ENCODE data around the gene CCDC9B.

CCDC9B gene

GRCh38 chr15:40357723-40358470 is 17.2 kb upstream of the CCDC9B start, which contains the start of gene DISP2:
TSS of gene DISP2 (plus strand) at chr15:40358219. CDS start at chr15:40358322, 103 bp downstream.
- H3K27ac ChIP-seq (ENCODE audit: low read length): no peak within 1 kb of the TSS
- H3K4me2 ChIP-seq (ENCODE audit: low read depth, low read length): peak within 1 kb of the TSS; percentile 100
- H3F3A ChIP-seq (ENCODE audit: insufficient read depth, low read length): peaks cover 2% of the 10 kb centered on the region; the same call in 1 of the 2 replicates
- H2AFZ ChIP-seq (ENCODE audit: low read length): peak within 1 kb of the TSS; percentile 90
- H3K4me1 ChIP-seq (ENCODE audit: low read length): 0 out of 2 replicates have a peak, but pooled peaks cover 5% of the 10 kb centered on the region
- H3K4me3 ChIP-seq (ENCODE audit: low read length): peak within 1 kb of the TSS; percentile 74
- H3K9me3 ChIP-seq (replicated peaks; ENCODE audit: insufficient read depth, low read length): no peaks in the 10 kb centered on the region
- no peaks in the 10 kb centered on the region for H3K36me3 ChIP-seq (replicated peaks; ENCODE audit: insufficient read depth, low read length)
- no peaks in the 10 kb centered on the region for H4K20me1 ChIP-seq (ENCODE audit: insufficient read depth, low read length)
- H3K9ac ChIP-seq (ENCODE audit: low read length): no peak within 1 kb of the TSS
- H3K27me3 ChIP-seq (replicated peaks; ENCODE audit: insufficient read depth, low read length): peaks cover 4% of the 10 kb centered on the region; the same call in 1 of the 2 replicates
- no peaks in the 10 kb centered on the region for H3K79me2 ChIP-seq (ENCODE audit: low read length)
- H3K9me2 ChIP-seq (replicated peaks; ENCODE audit: insufficient read depth, low read length): no peaks in the 10 kb centered on the region
- DNase-seq: peak; percentile 89
- TF ChIP-seq EZH2phosphoT487 (IDR thresholded peaks at IDR 0.05; ENCODE audit: low read length) (no peak), CTCF (IDR thresholded peaks at IDR 0.05; ENCODE audit: low read length) (no peak), EZH2 (optimal IDR thresholded peaks at IDR 0.05; ENCODE audit: low read depth, low read length) (no peak)

- Histone ChIP-seq H3K9me3 (replicated peaks; ENCODE audit: insufficient read depth, low read length) (no peaks in the 10 kb centered on the region), H3F3A (ENCODE audit: insufficient read depth, low read length) (peaks cover 2% of the 10 kb centered on the region; the same call in 1 of the 2 replicates), H3K36me3 (replicated peaks; ENCODE audit: insufficient read depth, low read length) (no peaks in the 10 kb centered on the region), H3K4me1 (ENCODE audit: low read length) (0 out of 2 replicates have a peak, but pooled peaks cover 5% of the 10 kb centered on the region), H3K9me2 (replicated peaks; ENCODE audit: insufficient read depth, low read length) (no peaks in the 10 kb centered on the region), H3K4me2 (ENCODE audit: low read depth, low read length) (peak overlapping the region; percentile 100; the same call in 1 of the 2 replicates), H3K9ac (ENCODE audit: low read length) (no peak overlapping the region), H3K4me3 (ENCODE audit: low read length) (0 out of 2 replicates have a peak overlapping the region, but pooled peaks have one; percentile 74), H3K27me3 (replicated peaks; ENCODE audit: insufficient read depth, low read length) (peaks cover 4% of the 10 kb centered on the region; the same call in 1 of the 2 replicates), H2AFZ (ENCODE audit: low read length) (no peak overlapping the region), H4K20me1 (ENCODE audit: insufficient read depth, low read length) (no peaks in the 10 kb centered on the region), H3K27ac (ENCODE audit: low read length) (no peak overlapping the region), H3K79me2 (ENCODE audit: low read length) (no peaks in the 10 kb centered on the region)
- TF ChIP-seq EZH2phosphoT487 (IDR thresholded peaks at IDR 0.05; ENCODE audit: low read length) (no peak), EZH2 (optimal IDR thresholded peaks at IDR 0.05; ENCODE audit: low read depth, low read length) (no peak), CTCF (IDR thresholded peaks at IDR 0.05; ENCODE audit: low read length) (no peak)
- DNase-seq: no peak
These were observed 16.5 kb upstream of the CCDC9B start for GRCh38 chr15:40357246-40357645.

DNA sequence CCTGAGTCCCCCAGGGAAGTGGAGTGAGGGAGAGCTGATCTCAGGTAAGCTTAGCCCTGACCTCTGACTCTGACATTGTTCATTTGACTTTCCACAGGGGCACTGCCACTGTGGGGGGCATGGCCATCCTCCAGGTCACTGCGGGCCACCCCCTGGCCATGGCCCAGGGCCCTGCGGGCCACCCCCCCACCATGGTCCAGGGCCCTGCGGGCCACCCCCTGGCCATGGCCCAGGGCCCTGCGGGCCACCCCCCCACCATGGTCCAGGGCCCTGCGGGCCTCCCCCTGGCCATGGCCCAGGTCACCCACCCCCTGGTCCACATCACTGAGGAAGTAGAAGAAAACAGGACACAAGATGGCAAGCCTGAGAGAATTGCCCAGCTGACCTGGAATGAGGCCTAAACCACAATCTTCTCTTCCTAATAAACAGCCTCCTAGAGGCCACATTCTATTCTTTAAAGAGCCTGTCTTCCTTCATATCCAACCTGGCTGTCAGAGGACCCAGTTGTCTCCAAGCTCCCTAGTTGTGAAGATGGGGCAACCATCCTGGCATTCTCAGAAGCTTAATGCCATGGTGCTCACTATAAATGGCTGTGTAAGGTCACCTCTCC is 15.3 kb upstream of the CCDC9B start:
- no peak for DNase-seq
- no peak overlapping the region for H3K9ac ChIP-seq (ENCODE audit: low read length)
- no peaks in the 10 kb centered on the region for H4K20me1 ChIP-seq (ENCODE audit: insufficient read depth, low read length)
- no peak overlapping the region for H3K4me2 ChIP-seq (ENCODE audit: low read depth, low read length)
- H3K79me2 ChIP-seq (ENCODE audit: low read length): no peaks in the 10 kb centered on the region
- H3K27me3 ChIP-seq (replicated peaks; ENCODE audit: insufficient read depth, low read length): peaks cover 4% of the 10 kb centered on the region; the same call in 1 of the 2 replicates
- H2AFZ ChIP-seq (ENCODE audit: low read length): no peak overlapping the region
- H3F3A ChIP-seq (ENCODE audit: insufficient read depth, low read length): peaks cover 2% of the 10 kb centered on the region; the same call in 1 of the 2 replicates
- H3K9me2 ChIP-seq (replicated peaks; ENCODE audit: insufficient read depth, low read length): no peaks in the 10 kb centered on the region
- H3K36me3 ChIP-seq (replicated peaks; ENCODE audit: insufficient read depth, low read length): no peaks in the 10 kb centered on the region
- no peak overlapping the region for H3K4me3 ChIP-seq (ENCODE audit: low read length)
- TF ChIP-seq EZH2 (optimal IDR thresholded peaks at IDR 0.05; ENCODE audit: low read depth, low read length): no peak
- no peak for TF ChIP-seq CTCF (IDR thresholded peaks at IDR 0.05; ENCODE audit: low read length)
- no peak for TF ChIP-seq EZH2phosphoT487 (IDR thresholded peaks at IDR 0.05; ENCODE audit: low read length)
- 0 out of 2 replicates have a peak, but pooled peaks cover 5% of the 10 kb centered on the region for H3K4me1 ChIP-seq (ENCODE audit: low read length)
- H3K27ac ChIP-seq (ENCODE audit: low read length): no peak overlapping the region
- no peaks in the 10 kb centered on the region for H3K9me3 ChIP-seq (replicated peaks; ENCODE audit: insufficient read depth, low read length)
